ENCODE measurements around the gene ABI3BP.

ABI3BP gene

GRCh38 chr3:100753846-100754245 lies 239.4 kb downstream of the ABI3BP start:
- no peak overlapping the region for H2AFZ ChIP-seq (ENCODE audit: low read length)
- no peaks in the 10 kb centered on the region for H3K9me2 ChIP-seq (replicated peaks; ENCODE audit: low read depth, low read length)
- H3K36me3 ChIP-seq (ENCODE audit: insufficient read depth, low read length): peaks cover 48% of the 10 kb centered on the region; the same call in 1 of the 2 replicates
- TF ChIP-seq EZH2phosphoT487 (IDR thresholded peaks at IDR 0.05; ENCODE audit: borderline replicate concordance) (no peak), CTCF (conservative IDR thresholded peaks at IDR 0.05; ENCODE audit: low read length) (no peak)
- no peaks in the 10 kb centered on the region for H3K4me1 ChIP-seq (ENCODE audit: insufficient read depth, low read length, poor library complexity, severe bottlenecking)
- H3K79me2 ChIP-seq (ENCODE audit: insufficient read depth, low read length): no peaks in the 10 kb centered on the region
- H3K27me3 ChIP-seq (ENCODE audit: insufficient read depth, low read length, poor library complexity, severe bottlenecking): no peaks in the 10 kb centered on the region
- no peak overlapping the region for H3K4me3 ChIP-seq (ENCODE audit: low read length, poor library complexity, severe bottlenecking)
- no peaks in the 10 kb centered on the region for H4K20me1 ChIP-seq (ENCODE audit: insufficient read depth, low read length, poor library complexity, severe bottlenecking)
- H3K9ac ChIP-seq (ENCODE audit: low read depth, low read length, poor library complexity, severe bottlenecking): no peak overlapping the region
- H3K4me2 ChIP-seq (ENCODE audit: low read depth, low read length, poor library complexity, severe bottlenecking): no peak overlapping the region
- H3K9me3 ChIP-seq (ENCODE audit: insufficient read depth, low read depth, low read length): no peaks in the 10 kb centered on the region
- H3F3A ChIP-seq (ENCODE audit: low read depth): no peaks in the 10 kb centered on the region

DNA sequence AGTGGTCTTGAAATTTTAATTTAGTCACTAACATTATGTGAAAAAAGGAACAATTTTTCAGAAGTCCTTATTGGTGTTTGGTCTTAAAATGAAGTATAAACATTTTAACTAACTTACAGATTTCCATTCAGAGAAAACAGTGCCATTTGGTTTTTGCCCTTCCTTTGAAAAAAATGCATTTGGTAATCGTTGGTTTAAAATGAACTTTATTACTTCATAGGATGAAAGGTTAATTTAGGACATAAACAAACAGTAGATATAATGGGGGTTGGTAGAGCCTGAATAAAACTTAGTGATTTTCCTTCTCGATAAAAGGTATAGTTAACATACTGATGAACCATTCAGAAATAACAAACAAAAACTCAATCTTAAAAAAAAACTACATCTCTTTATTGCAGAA lies 244.3 kb downstream of the ABI3BP start:
- Histone ChIP-seq H3F3A (ENCODE audit: low read depth) (no peaks in the 10 kb centered on the region), H3K4me3 (ENCODE audit: low read length, poor library complexity, severe bottlenecking) (no peak overlapping the region), H3K79me2 (ENCODE audit: insufficient read depth, low read length) (no peaks in the 10 kb centered on the region), H3K27me3 (ENCODE audit: insufficient read depth, low read length, poor library complexity, severe bottlenecking) (no peaks in the 10 kb centered on the region), H4K20me1 (ENCODE audit: insufficient read depth, low read length, poor library complexity, severe bottlenecking) (peaks cover 3% of the 10 kb centered on the region), H2AFZ (ENCODE audit: low read length) (no peak overlapping the region), H3K36me3 (ENCODE audit: insufficient read depth, low read length) (peaks cover 87% of the 10 kb centered on the region), H3K4me2 (ENCODE audit: low read depth, low read length, poor library complexity, severe bottlenecking) (no peak overlapping the region), H3K4me1 (ENCODE audit: insufficient read depth, low read length, poor library complexity, severe bottlenecking) (no peaks in the 10 kb centered on the region), H3K9ac (ENCODE audit: low read depth, low read length, poor library complexity, severe bottlenecking) (no peak overlapping the region), H3K9me2 (replicated peaks; ENCODE audit: low read depth, low read length) (no peaks in the 10 kb centered on the region), H3K9me3 (ENCODE audit: insufficient read depth, low read depth, low read length) (no peaks in the 10 kb centered on the region)
- TF ChIP-seq EZH2phosphoT487 (IDR thresholded peaks at IDR 0.05; ENCODE audit: borderline replicate concordance): no peak
- TF ChIP-seq CTCF (conservative IDR thresholded peaks at IDR 0.05; ENCODE audit: low read length): no peak

- Histone ChIP-seq H3F3A (ENCODE audit: low read depth) (no peaks in the 10 kb centered on the region), H3K4me3 (ENCODE audit: low read length, poor library complexity, severe bottlenecking) (no peak overlapping the region), H2AFZ (ENCODE audit: low read length) (no peak overlapping the region), H3K9me2 (replicated peaks; ENCODE audit: low read depth, low read length) (no peaks in the 10 kb centered on the region), H3K27me3 (ENCODE audit: insufficient read depth, low read length, poor library complexity, severe bottlenecking) (no peaks in the 10 kb centered on the region), H3K4me1 (ENCODE audit: insufficient read depth, low read length, poor library complexity, severe bottlenecking) (no peaks in the 10 kb centered on the region), H3K4me2 (ENCODE audit: low read depth, low read length, poor library complexity, severe bottlenecking) (no peak overlapping the region), H3K9me3 (ENCODE audit: insufficient read depth, low read depth, low read length) (no peaks in the 10 kb centered on the region), H3K9ac (ENCODE audit: low read depth, low read length, poor library complexity, severe bottlenecking) (no peak overlapping the region), H3K36me3 (ENCODE audit: insufficient read depth, low read length) (peaks cover 94% of the 10 kb centered on the region), H3K79me2 (ENCODE audit: insufficient read depth, low read length) (no peaks in the 10 kb centered on the region), H4K20me1 (ENCODE audit: insufficient read depth, low read length, poor library complexity, severe bottlenecking) (peaks cover 3% of the 10 kb centered on the region)
- TF ChIP-seq EZH2phosphoT487 (IDR thresholded peaks at IDR 0.05; ENCODE audit: borderline replicate concordance): no peak
- TF ChIP-seq CTCF (conservative IDR thresholded peaks at IDR 0.05; ENCODE audit: low read length): no peak
Observed at GRCh38 chr3:100748220-100748619, 245.0 kb downstream of the ABI3BP start.

Data from Loucy (cell line).